Liver (tissue), 9 donors: Measurements from ENCODE around the gene GALNT17. TPM values are rescaled to one million over a fixed set of nuclear protein-coding genes. Genes with fewer than 3 reads are reported as not detected.

ENCODE experiments used
- DNase-seq: peaks from one replicate; pipeline ENCODE4 v3.0.0-alpha.2; 2017; ENCODE audit warnings: low spot score
- H3K27ac ChIP-seq, 2 donors: one replicate each; pipeline ENCODE4 v1.7.0; 2013; ENCODE audit warnings: inconsistent platforms in 2 of 2, low read length in 2 of 2, control low read depth in 1 of 2, low read depth in 1 of 2, mild to moderate bottlenecking in 1 of 2
- H3K27me3 ChIP-seq, 4 donors: one replicate each; pipeline versions ENCODE4 v1.6.1 to v1.7.0; 2013; ENCODE audit warnings: low read length in 3 of 4, inconsistent platforms in 1 of 4, mild to moderate bottlenecking in 1 of 4, moderate library complexity in 1 of 4; ENCODE audit not compliant: control insufficient read depth in 4 of 4, insufficient read depth in 4 of 4
- H3K36me3 ChIP-seq, 4 donors: one replicate each; pipeline versions ENCODE4 v1.6.1 to v1.7.0; 2013; ENCODE audit warnings: low read length in 3 of 4, mild to moderate bottlenecking in 3 of 4, low read depth in 1 of 4, moderate library complexity in 1 of 4; ENCODE audit not compliant: control insufficient read depth in 4 of 4, insufficient read depth in 3 of 4
- H3K4me1 ChIP-seq, 4 donors: one replicate each; pipeline versions ENCODE4 v1.6.1 to v1.7.0; 2013; ENCODE audit warnings: low read length in 3 of 4, mild to moderate bottlenecking in 3 of 4, moderate library complexity in 1 of 4; ENCODE audit not compliant: control insufficient read depth in 4 of 4, insufficient read depth in 4 of 4
- H3K4me3 ChIP-seq, 3 donors: one replicate each; pipeline versions ENCODE4 v1.6.1 to v1.7.0; 2013; ENCODE audit warnings: low read length in 3 of 3, control low read depth in 1 of 3, low read depth in 1 of 3, mild to moderate bottlenecking in 1 of 3
- H3K9ac ChIP-seq, 2 donors: one replicate each; pipeline ENCODE4 v1.7.0; 2013; ENCODE audit warnings: low read length in 2 of 2, mild to moderate bottlenecking in 2 of 2, moderate library complexity in 2 of 2, control low read depth in 1 of 2, low read depth in 1 of 2
- H3K9me3 ChIP-seq, 4 donors: one replicate each; pipeline versions ENCODE4 v1.6.1 to v1.7.0; 2013; ENCODE audit warnings: low read length in 3 of 4; ENCODE audit not compliant: control insufficient read depth in 4 of 4
- ATF3 ChIP-seq: IDR thresholded peaks from 2 replicates; pipeline ENCODE4 v1.6.1; 2016; ENCODE audit warnings: antibody characterized with exemption
- CTCF ChIP-seq: fragments of 150-350 bp; IDR thresholded peaks from 2 replicates; pipeline ENCODE4 v1.5.1; 2017; ENCODE audit warnings: improper control_type of control experiment, low read depth, low read length; ENCODE audit not compliant: missing input control
- EGR1 ChIP-seq, 2 donors: IDR thresholded peaks; 2 replicates each; pipeline ENCODE4 v1.6.1; 2016 to 2018; ENCODE audit warnings: antibody characterized with exemption in 2 of 2, low read depth in 2 of 2
- FOXA1 ChIP-seq: IDR thresholded peaks from 2 replicates; pipeline ENCODE4 v1.6.1; 2016; ENCODE audit warnings: antibody characterized with exemption
- GABPA ChIP-seq, 2 donors: IDR thresholded peaks in 1 of 2; conservative IDR thresholded peaks in 1 of 2; 2 replicates each; pipeline ENCODE4 v1.6.1; 2016; ENCODE audit warnings: antibody characterized with exemption in 2 of 2, mild to moderate bottlenecking in 1 of 2, moderate library complexity in 1 of 2
- HNF4A ChIP-seq, 2 donors: conservative IDR thresholded peaks; 2 replicates each; pipeline ENCODE4 v1.6.1; 2016; ENCODE audit warnings: antibody characterized with exemption in 2 of 2, mild to moderate bottlenecking in 2 of 2
- HNF4G ChIP-seq: IDR thresholded peaks from 2 replicates; pipeline ENCODE4 v1.6.1; 2016; ENCODE audit warnings: antibody characterized with exemption
- JUND ChIP-seq, 2 donors: IDR thresholded peaks; 2 replicates each; pipeline ENCODE4 v1.6.1; 2016; ENCODE audit warnings: antibody characterized with exemption in 2 of 2
- MAX ChIP-seq: IDR thresholded peaks from 2 replicates; pipeline ENCODE4 v1.6.1; 2016; ENCODE audit warnings: antibody characterized with exemption
- NR2F2 ChIP-seq: IDR thresholded peaks from 2 replicates; pipeline ENCODE4 v1.6.1; 2016; ENCODE audit warnings: antibody characterized with exemption
- RAD21 ChIP-seq, 2 donors: IDR thresholded peaks; 2 replicates each; pipeline ENCODE4 v1.6.1; 2016; ENCODE audit warnings: antibody characterized with exemption in 2 of 2, mild to moderate bottlenecking in 2 of 2
- RXRA ChIP-seq, 2 donors: IDR thresholded peaks; 2 replicates each; pipeline ENCODE4 v1.6.1; 2017 to 2018; ENCODE audit warnings: antibody characterized with exemption in 2 of 2, mild to moderate bottlenecking in 1 of 2
- SP1 ChIP-seq: IDR thresholded peaks from 2 replicates; pipeline ENCODE4 v1.6.1; 2018; ENCODE audit warnings: antibody characterized with exemption, mild to moderate bottlenecking
- TAF1 ChIP-seq: conservative IDR thresholded peaks from 2 replicates; pipeline ENCODE4 v1.6.1; 2016; ENCODE audit warnings: antibody characterized with exemption, mild to moderate bottlenecking
- YY1 ChIP-seq: IDR thresholded peaks from 2 replicates; pipeline ENCODE4 v1.6.1; 2016; ENCODE audit warnings: antibody characterized with exemption, mild to moderate bottlenecking
- ZBTB33 ChIP-seq: IDR thresholded peaks from 2 replicates; pipeline ENCODE4 v1.6.1; 2016; ENCODE audit warnings: antibody characterized with exemption
- WGBS: extraction: QIAGEN DNeasy Blood & Tissue Kit; methylation state at CpG from one replicate; pipeline ENCODE4 v1.1.7; 2013; 5-methylcytosine and 5-hydroxymethylcytosine counted together
- polyA plus RNA-seq, 2 donors: library from polyadenylated mRNA; stranded (reverse) in 1 of 2; unstranded in 1 of 2; fragments of 200-250 nt in 1 of 2; fragments of >200 nt in 1 of 2; fragmentation: Nextera tagmentation in 1 of 2; extraction: Ambion mirVana in 1 of 2; gene quantifications; one replicate each; pipeline versions ENCODE4 v1.2.1 to v1.2.3, GENCODE V29; 2013 to 2015
- total RNA-seq, 2 donors: library from RNA; depleted of rRNA; stranded (reverse); fragments of >200 nt; gene quantifications; one replicate each; pipeline ENCODE4 v1.2.3, GENCODE V29; 2014
- donor health status: healthy.
- donor health status: healthy.
- donor health status: healthy.
- donor health status: healthy.
- donor health status: healthy.

Gene GALNT17
- total and polyA plus RNA-seq, 4 donors: 0.10 to 0.42 (median 0.37) TPM; not detected in 1

- DNase-seq: no peak
- H3K4me1 ChIP-seq: no peaks in the 10 kb centered on the region
- peaks cover 0 to 4% (median 0%) of the 10 kb centered on the region in 4 donors for H3K27me3 ChIP-seq
- H3K4me3 ChIP-seq: no peak overlapping the region
- H3K9ac ChIP-seq: no peak overlapping the region
- H3K36me3 ChIP-seq: no peaks in the 10 kb centered on the region
- WGBS: 83% methylated on average over 6 of the region's 6 CpGs
- H3K9me3 ChIP-seq: no peaks in the 10 kb centered on the region
- TF ChIP-seq ATF3: no peak
- TF ChIP-seq SP1: no peak
- H3K27ac ChIP-seq: no peak overlapping the region
Measured at GRCh38 chr7:71298378-71298777, 166.4 kb downstream of the GALNT17 start.

- WGBS: 82% methylated on average over 3 of the region's 3 CpGs
- DNase-seq: no peak
- H3K36me3 ChIP-seq: no peaks in the 10 kb centered on the region
- H3K9ac ChIP-seq: no peak overlapping the region
- no peak overlapping the region for H3K4me3 ChIP-seq
- no peak overlapping the region for H3K27ac ChIP-seq
- H3K27me3 ChIP-seq: peaks cover 0 to 4% (median 0%) of the 10 kb centered on the region in 4 donors
- H3K9me3 ChIP-seq: no peaks in the 10 kb centered on the region
- TF ChIP-seq JUND (IDR thresholded peaks at IDR 0.05) (no peak), SP1 (no peak), ZBTB33 (no peak), GABPA (IDR thresholded peaks at IDR 0.05 in 1 of 2, conservative IDR thresholded peaks at IDR 0.05 in 1 of 2) (no peak)
- H3K4me1 ChIP-seq: no peaks in the 10 kb centered on the region
Measured at GRCh38 chr7:71300086-71300485, 168.1 kb downstream of the GALNT17 start.

GRCh38 chr7:71300603-71301002 lies 168.7 kb downstream of the GALNT17 start:
- Histone ChIP-seq H3K9me3 (no peaks in the 10 kb centered on the region), H3K4me3 (no peak overlapping the region), H3K36me3 (no peaks in the 10 kb centered on the region), H3K27me3 (peaks cover 0 to 4% (median 0%) of the 10 kb centered on the region in 4 donors), H3K4me1 (no peaks in the 10 kb centered on the region), H3K27ac (no peak overlapping the region), H3K9ac (no peak overlapping the region)
- no peak for DNase-seq
- 24% methylated on average over 6 of the region's 6 CpGs for WGBS
- TF ChIP-seq ATF3 (no peak), SP1 (no peak), RAD21 (IDR thresholded peaks at IDR 0.05) (no peak)

- Histone ChIP-seq H3K9ac (no peak overlapping the region), H3K27ac (no peak overlapping the region), H3K27me3 (peaks cover 0 to 4% (median 0%) of the 10 kb centered on the region in 4 donors), H3K4me1 (no peaks in the 10 kb centered on the region), H3K4me3 (no peak overlapping the region), H3K9me3 (no peaks in the 10 kb centered on the region), H3K36me3 (no peaks in the 10 kb centered on the region)
- WGBS: 87% methylated on average over 4 of the region's 4 CpGs
- DNase-seq: no peak
- TF ChIP-seq ZBTB33 (no peak), CTCF (no peak), ATF3 (no peak), NR2F2 (no peak), RAD21 (IDR thresholded peaks at IDR 0.05) (no peak), HNF4A (conservative IDR thresholded peaks at IDR 0.05) (no peak), GABPA (IDR thresholded peaks at IDR 0.05 in 1 of 2, conservative IDR thresholded peaks at IDR 0.05 in 1 of 2) (no peak), FOXA1 (no peak), MAX (no peak), YY1 (no peak), SP1 (no peak), RXRA (IDR thresholded peaks at IDR 0.05) (no peak), TAF1 (no peak), EGR1 (IDR thresholded peaks at IDR 0.05; ENCODE audit: low read depth in 2 of 2) (no peak), HNF4G (no peak)
Measured at GRCh38 chr7:71301167-71301566, 169.2 kb downstream of the GALNT17 start.
